ENCODE measurements around the gene POLR1A.

DNA sequence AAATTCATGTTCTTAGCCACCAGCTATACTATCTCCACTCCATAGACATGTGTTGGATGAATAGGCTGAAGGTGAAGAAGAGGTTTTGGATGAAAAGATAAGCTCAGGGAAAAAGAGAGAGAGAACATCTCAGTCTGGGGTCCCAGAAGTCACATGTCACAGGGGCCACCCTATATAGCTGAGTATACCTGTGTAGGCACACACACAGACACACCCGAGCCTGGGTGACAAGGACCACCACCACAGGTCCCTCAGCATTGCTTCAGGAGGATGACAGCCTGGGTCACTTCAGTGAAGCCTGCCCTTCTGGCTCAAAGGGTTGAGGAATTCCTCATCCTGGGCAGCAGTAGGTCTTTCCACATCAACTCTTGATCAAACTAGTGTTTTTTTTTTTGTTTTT, 56.2 kb downstream of the POLR1A start:
- TF ChIP-seq, protein P1, sequence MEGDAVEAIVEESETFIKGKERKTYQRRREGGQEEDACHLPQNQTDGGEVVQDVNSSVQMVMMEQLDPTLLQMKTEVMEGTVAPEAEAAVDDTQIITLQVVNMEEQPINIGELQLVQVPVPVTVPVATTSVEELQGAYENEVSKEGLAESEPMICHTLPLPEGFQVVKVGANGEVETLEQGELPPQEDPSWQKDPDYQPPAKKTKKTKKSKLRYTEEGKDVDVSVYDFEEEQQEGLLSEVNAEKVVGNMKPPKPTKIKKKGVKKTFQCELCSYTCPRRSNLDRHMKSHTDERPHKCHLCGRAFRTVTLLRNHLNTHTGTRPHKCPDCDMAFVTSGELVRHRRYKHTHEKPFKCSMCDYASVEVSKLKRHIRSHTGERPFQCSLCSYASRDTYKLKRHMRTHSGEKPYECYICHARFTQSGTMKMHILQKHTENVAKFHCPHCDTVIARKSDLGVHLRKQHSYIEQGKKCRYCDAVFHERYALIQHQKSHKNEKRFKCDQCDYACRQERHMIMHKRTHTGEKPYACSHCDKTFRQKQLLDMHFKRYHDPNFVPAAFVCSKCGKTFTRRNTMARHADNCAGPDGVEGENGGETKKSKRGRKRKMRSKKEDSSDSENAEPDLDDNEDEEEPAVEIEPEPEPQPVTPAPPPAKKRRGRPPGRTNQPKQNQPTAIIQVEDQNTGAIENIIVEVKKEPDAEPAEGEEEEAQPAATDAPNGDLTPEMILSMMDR (IDR thresholded peaks at IDR 0.05; ENCODE audit: low read depth, low read length, poor library complexity, severe bottlenecking) = no peak
- no peak for TF ChIP-seq EZH2phosphoT487 (IDR thresholded peaks at IDR 0.05; ENCODE audit: borderline replicate concordance, low read length)
